SK-N-MC (cell line): Measurements from ENCODE around the gene GTF2H3.

Experiments
- EZH2 ChIP-seq: fragments of 200-600 bp; sonication (generic); IDR thresholded peaks from one replicate; pipeline ENCODE4 v1.6.1; 2017; ENCODE audit warnings: antibody characterized with exemption
- POLR2AphosphoS5 ChIP-seq: IDR thresholded peaks from 2 replicates; pipeline ENCODE4 v1.6.1; 2012; ENCODE audit warnings: mild to moderate bottlenecking, low read depth, low read length, borderline replicate concordance

- TF ChIP-seq POLR2AphosphoS5 (no peak), EZH2 (no peak)
These were observed 11.8 kb upstream of the GTF2H3 start for GRCh38 chr12:123621619-123622530.
